Ovary (tissue), 9 donors: Measurements from ENCODE around the gene FOSL1. TPM values are rescaled to one million over a fixed set of nuclear protein-coding genes. Genes with fewer than 3 reads are reported as not detected.

Experiments
- DNase-seq, 5 donors: peaks; one replicate each; pipeline ENCODE4 v3.0.0-alpha.2; 2019 to 2020
- H3K27ac ChIP-seq, 2 donors: fragments of 200-600 bp; one replicate each; pipeline versions ENCODE4 v1.5.1 to v1.8.0; 2019 to 2022
- H3K27me3 ChIP-seq: fragments of 200-600 bp; one replicate; pipeline ENCODE4 v1.8.0; 2022
- H3K36me3 ChIP-seq: fragments of 200-600 bp; sonication (generic); one replicate; pipeline ENCODE4 v1.5.1; 2019
- H3K4me1 ChIP-seq: one replicate; pipeline ENCODE4 v1.8.1; 2013; ENCODE audit warnings: mild to moderate bottlenecking, moderate library complexity; ENCODE audit not compliant: insufficient read depth
- H3K4me3 ChIP-seq: fragments of 200-600 bp; sonication (generic); one replicate; pipeline ENCODE4 v1.5.1; 2017
- H3K9me3 ChIP-seq, 2 donors: fragments of 200-600 bp in 1 of 2; sonication (generic) in 1 of 2; one replicate each; pipeline versions ENCODE4 v1.5.1 to v1.8.1; 2013 to 2019; ENCODE audit warnings: mild to moderate bottlenecking in 1 of 2, moderate library complexity in 1 of 2
- CTCF ChIP-seq, 3 donors: fragments of 450-650 bp in 2 of 3; fragments of 200-600 bp in 1 of 3; IDR thresholded peaks; one replicate each; pipeline versions ENCODE4 v1.5.1 to v1.8.0; 2016 to 2022; ENCODE audit warnings: antibody characterized with exemption in 3 of 3, mild to moderate bottlenecking in 1 of 3
- EP300 ChIP-seq: sonication (generic); formaldehyde crosslinking; IDR thresholded peaks from one replicate; pipeline ENCODE4 v1.6.1; 2017; ENCODE audit warnings: antibody characterized with exemption
- POLR2A ChIP-seq: fragments of 450-650 bp; IDR thresholded peaks from one replicate; pipeline ENCODE4 v1.6.1; 2017; ENCODE audit warnings: antibody characterized with exemption, mild to moderate bottlenecking, moderate library complexity
- WGBS, 3 donors: extraction: QIAGEN DNeasy Blood & Tissue Kit in 1 of 3; methylation state at CpG; one replicate each; pipeline versions ENCODE4 v1.1.5 to v1.1.7; 2013 to 2017; 5-methylcytosine and 5-hydroxymethylcytosine counted together
- intact Hi-C, 4 donors: fragments of 100-400 bp; cut with DNase I; formaldehyde crosslinking; loops; one replicate each; pipeline versions ENCODE4 v1.11.0 to v1.15.1; 2022 to 2023
- polyA plus RNA-seq, 2 donors: library from polyadenylated mRNA; stranded (reverse); fragments of 200-250 nt in 1 of 2; fragments of 350-450 nt in 1 of 2; fragmentation: Illumina TruSeq in 1 of 2; extraction: RNeasy Lipid Tissue Mini Kit (QIAGEN cat#74804) in 1 of 2; gene quantifications; one replicate each; pipeline ENCODE4 v1.2.3, GENCODE V29; 2013 to 2014
- total RNA-seq, 7 donors: library from RNA; depleted of rRNA in 2 of 7; stranded (reverse); fragments of >200 nt in 2 of 7; fragmentation: NEBNext Ultra II Directional in 3 of 7; extraction: Animal tissue kit (Norgen Biotek cat#: 25700) in 3 of 7; gene quantifications; one replicate each; pipeline versions ENCODE4 v1.1.0 to v1.2.4, GENCODE V29; 2016 to 2023
- donor health status: DM: no; HTN: no; CAD: no; lungs with moderate emphysema.
- donor health status: DM: no; HTN: no; CAD: no.
- donor health status: Bipolar disorder and iron deficiency.
- donor health status: DM: yes; HTN: yes; CAD: no.
- donor health status: DM: no; HTN: no; CAD: no.
- donor health status: DM: yes; HTN: yes; CAD: no.

The FOSL1 gene
- total and polyA plus RNA-seq, 9 donors: 0.61 to 9.4 (median 1.0) TPM

- DNase-seq: peak; percentile 65 to 84 (median 77)
- intact Hi-C loops: loop anchor here (2.0 to 10.0 kb wide), 6 partner anchors 78 to 1230 kb away; partner anchors contain the start of genes SART1 (in 2 of the 4) and KDM2A (in 1 of the 4)
- H3K27ac ChIP-seq: no peak overlapping the region
These were observed 15.5 kb downstream of the FOSL1 start for GRCh38 chr11:65884716-65885092.

DNA sequence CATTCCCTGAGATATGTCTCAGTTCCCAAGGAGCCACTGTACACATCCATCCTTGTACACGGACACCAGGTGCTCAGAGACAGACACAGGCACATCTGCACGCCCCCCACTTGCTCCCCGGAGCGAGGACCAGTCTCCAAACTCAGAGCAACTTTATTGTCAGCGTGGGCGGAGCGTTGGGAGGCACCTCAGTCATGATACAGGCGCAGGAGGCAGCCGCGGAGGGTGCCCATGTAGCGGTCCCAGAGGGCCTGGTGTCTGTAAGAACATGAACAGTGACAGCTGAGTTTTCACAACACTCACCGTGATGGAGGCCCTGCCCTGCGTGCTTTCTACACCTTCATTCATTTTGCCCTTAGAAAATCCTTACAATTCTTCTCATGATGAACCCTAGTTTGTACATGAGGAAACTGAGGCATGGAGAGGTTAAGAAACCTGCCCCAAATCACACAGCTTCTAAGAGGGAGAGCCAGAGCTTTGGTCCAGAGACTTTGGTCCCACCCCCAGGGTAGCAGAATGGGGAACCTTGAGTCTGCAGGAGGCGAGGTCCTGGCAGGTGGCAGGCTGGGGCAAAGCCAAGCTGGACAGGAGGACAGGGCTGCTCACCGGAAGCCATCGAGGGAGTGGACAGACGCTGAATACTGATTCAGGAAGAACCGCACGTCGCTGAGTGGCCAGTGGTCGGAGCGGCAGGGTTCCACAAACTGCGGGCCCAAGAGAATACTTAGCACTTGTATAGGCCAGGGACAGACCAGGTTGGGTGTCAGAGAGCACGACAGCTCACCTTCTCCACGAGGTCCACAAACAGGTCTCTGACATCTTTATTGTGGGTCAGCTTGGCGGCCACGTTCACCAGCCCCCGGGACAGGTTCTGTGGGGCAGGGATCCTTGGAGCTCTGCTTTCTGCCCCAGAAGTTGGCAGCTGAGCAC is 16.1 kb downstream of the FOSL1 start:
- 79 to 85% (median 79%) methylated on average over 23 to 28 of the region's 28 CpGs for WGBS, 3 donors
- TF ChIP-seq EP300 (no peak), POLR2A (no peak), CTCF (IDR thresholded peaks at IDR 0.05) (no peak)
- Histone ChIP-seq H3K27me3 (no peaks in the 10 kb centered on the region), H3K27ac (no peak overlapping the region), H3K9me3 (no peaks in the 10 kb centered on the region), H3K36me3 (no peaks in the 10 kb centered on the region), H3K4me3 (no peak overlapping the region), H3K4me1 (peaks cover 3% of the 10 kb centered on the region)
- DNase-seq: peak in 2 of 5 donors; percentile 16 to 43
- intact Hi-C loops: loop anchor here (2.0 to 10.0 kb wide), 5 partner anchors 81 to 1231 kb away; partner anchors contain the start of genes KDM2A (in 1 of the 4) and SART1 (in 1 of the 4)

More at GRCh38 chr11:65884716-65885092, 15.5 kb downstream of the FOSL1 start:
- Histone ChIP-seq H3K4me3 (no peak overlapping the region), H3K27me3 (no peaks in the 10 kb centered on the region), H3K36me3 (no peaks in the 10 kb centered on the region), H3K9me3 (no peaks in the 10 kb centered on the region), H3K4me1 (peaks cover 3% of the 10 kb centered on the region)
- no peak for TF ChIP-seq EP300
- TF ChIP-seq CTCF (IDR thresholded peaks at IDR 0.05): peak; percentile 92 to 99 (median 98)
- 17 to 24% (median 19%) methylated on average over 9 of the region's 9 CpGs for WGBS, 3 donors

DNA sequence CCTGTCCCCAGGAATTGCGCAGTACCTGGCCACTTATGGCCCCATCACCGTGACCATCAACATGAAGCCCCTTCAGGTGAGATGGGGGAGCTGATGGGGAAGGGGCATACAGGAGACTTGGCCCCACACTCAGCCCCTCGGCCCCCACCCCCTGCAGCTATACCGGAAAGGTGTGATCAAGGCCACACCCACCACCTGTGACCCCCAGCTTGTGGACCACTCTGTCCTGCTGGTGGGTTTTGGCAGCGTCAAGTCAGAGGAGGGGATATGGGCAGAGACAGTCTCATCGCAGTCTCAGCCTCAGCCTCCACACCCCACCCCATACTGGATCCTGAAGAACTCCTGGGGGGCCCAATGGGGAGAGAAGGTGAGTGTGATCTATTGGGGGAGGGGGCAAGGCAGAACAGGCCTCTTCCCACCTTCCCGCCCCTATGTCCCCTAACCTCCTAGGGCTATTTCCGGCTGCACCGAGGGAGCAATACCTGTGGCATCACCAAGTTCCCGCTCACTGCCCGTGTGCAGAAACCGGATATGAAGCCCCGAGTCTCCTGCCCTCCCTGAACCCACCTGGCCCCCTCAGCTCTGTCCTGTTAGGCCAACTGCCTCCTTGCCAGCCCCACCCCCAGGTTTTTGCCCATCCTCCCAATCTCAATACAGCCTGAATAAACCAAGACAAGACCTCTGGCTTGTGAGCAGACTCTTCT is 17.0 kb downstream of the FOSL1 start:
- no peaks in the 10 kb centered on the region for H3K9me3 ChIP-seq
- intact Hi-C loops: loop anchor here (5.0 to 10.0 kb wide), 4 partner anchors 82 to 1232 kb away; partner anchors contain the start of genes KDM2A (in 1 of the 4) and SART1 (in 1 of the 4)
- no peaks in the 10 kb centered on the region for H3K36me3 ChIP-seq
- H3K4me3 ChIP-seq: no peak overlapping the region
- H3K27ac ChIP-seq: no peak overlapping the region
- no peaks in the 10 kb centered on the region for H3K27me3 ChIP-seq
- 85 to 86% (median 85%) methylated on average over 13 of the region's 13 CpGs for WGBS, 3 donors
- H3K4me1 ChIP-seq: peaks cover 3% of the 10 kb centered on the region
- no peak for DNase-seq
- no peak for TF ChIP-seq EP300
- TF ChIP-seq CTCF (IDR thresholded peaks at IDR 0.05): no peak
- no peak for TF ChIP-seq POLR2A
